Endodermal cell (in vitro differentiated cells): ENCODE measurements around the gene BATF3. TPM values are rescaled to one million over a fixed set of nuclear protein-coding genes. Genes with fewer than 3 reads are reported as not detected.

Experiments
- DNase-seq: peaks from one replicate; pipeline ENCODE4 v3.0.0-alpha.2; 2017
- H3K27ac ChIP-seq: 2 replicates; pipeline ENCODE4 v1.5.1; 2013; ENCODE audit warnings: mild to moderate bottlenecking, low read depth, low read length, moderate library complexity
- H3K27me3 ChIP-seq: 2 replicates; pipeline ENCODE4 v1.6.1; 2013; ENCODE audit warnings: mild to moderate bottlenecking, low read length, moderate library complexity; ENCODE audit not compliant: insufficient read depth, control insufficient read depth, poor library complexity, severe bottlenecking
- H3K36me3 ChIP-seq: 2 replicates; pipeline ENCODE4 v1.7.0; 2013; ENCODE audit warnings: mild to moderate bottlenecking, low read length, moderate library complexity; ENCODE audit not compliant: control insufficient read depth, insufficient read depth
- H3K4me1 ChIP-seq: one replicate; pipeline ENCODE4 v1.7.0; 2013; ENCODE audit warnings: low read length; ENCODE audit not compliant: control insufficient read depth, insufficient read depth
- H3K4me3 ChIP-seq: 2 replicates; pipeline ENCODE4 v1.5.1; 2013; ENCODE audit warnings: mild to moderate bottlenecking, low read length, moderate library complexity
- H3K9ac ChIP-seq: 2 replicates; pipeline ENCODE4 v1.6.1; 2013; ENCODE audit warnings: mild to moderate bottlenecking, low read length, moderate library complexity; ENCODE audit not compliant: poor library complexity, severe bottlenecking; ENCODE audit errors: extremely low read depth
- H3K9me3 ChIP-seq: 2 replicates; pipeline ENCODE4 v1.6.1; 2013; ENCODE audit warnings: mild to moderate bottlenecking, low read length, moderate library complexity; ENCODE audit not compliant: control insufficient read depth
- H3K27ac Mint-ChIP-seq: 2 replicates; pipeline ENCODE4 v1.8.0; 2020; ENCODE audit warnings: mixed read lengths
- H3K27me3 Mint-ChIP-seq: 2 replicates; pipeline ENCODE4 v1.8.0; 2021; ENCODE audit warnings: mild to moderate bottlenecking, mixed read lengths; ENCODE audit not compliant: insufficient read depth
- H3K36me3 Mint-ChIP-seq: 2 replicates; pipeline ENCODE4 v1.8.0; 2020; ENCODE audit warnings: low read depth, mixed read lengths
- H3K4me1 Mint-ChIP-seq: 2 replicates; pipeline ENCODE4 v1.8.0; 2020; ENCODE audit warnings: mixed read lengths
- H3K4me3 Mint-ChIP-seq: 2 replicates; pipeline ENCODE4 v1.8.0; 2020; ENCODE audit warnings: mild to moderate bottlenecking, moderate library complexity, mixed read lengths
- H3K9me3 Mint-ChIP-seq: 2 replicates; pipeline ENCODE4 v1.8.0; 2020; ENCODE audit warnings: mild to moderate bottlenecking, mixed read lengths
- WGBS, 2 experiments: methylation state at CpG; one replicate each; pipeline versions ENCODE4 v1.1.5 to v1.1.7; 2013; ENCODE audit warnings: missing lambda C conversion rate in 2 of 2, mixed read lengths in 1 of 2; ENCODE audit not compliant: insufficient coverage in 1 of 2, insufficient read length in 1 of 2; 5-methylcytosine and 5-hydroxymethylcytosine counted together
- total RNA-seq, 2 donors: library from RNA; stranded (reverse); fragmentation: NEBNext Ultra II Directional in 1 of 2; extraction: Animal tissue kit (Norgen Biotek cat#: 25700) in 1 of 2; gene quantifications; 2 replicates in 1 of 2; 3 replicates in 1 of 2; pipeline ENCODE4 v1.2.1, GENCODE V29; 2021
- TF ChIP-seq, protein P1 (sequence below): fragments of 200-600 bp; sonication (generic); conservative IDR thresholded peaks from 2 replicates; pipeline ENCODE4 v1.5.0; 2021; ENCODE audit warnings: antibody characterized with exemption, mild to moderate bottlenecking

The BATF3 gene
- total RNA-seq, 2 donors from 2014 or later: 1.5 to 4.0 TPM

GRCh38 chr1:212733109-212733508 lies 33.5 kb upstream of the BATF3 start:
- Mint-ChIP-seq H3K27ac (no peak overlapping the region), H3K9me3 (no peaks in the 10 kb centered on the region), H3K36me3 (peaks cover 22% of the 10 kb centered on the region), H3K27me3 (no peaks in the 10 kb centered on the region), H3K4me3 (no peak overlapping the region), H3K4me1 (peaks cover 2% of the 10 kb centered on the region)
- Histone ChIP-seq H3K4me3 (no peak overlapping the region), H3K27ac (no peak overlapping the region), H3K9ac (no peak overlapping the region), H3K9me3 (no peaks in the 10 kb centered on the region), H3K4me1 (no peaks in the 10 kb centered on the region), H3K27me3 (no peaks in the 10 kb centered on the region), H3K36me3 (peaks cover 11% of the 10 kb centered on the region)
- no peak for DNase-seq
- TF ChIP-seq, protein P1, sequence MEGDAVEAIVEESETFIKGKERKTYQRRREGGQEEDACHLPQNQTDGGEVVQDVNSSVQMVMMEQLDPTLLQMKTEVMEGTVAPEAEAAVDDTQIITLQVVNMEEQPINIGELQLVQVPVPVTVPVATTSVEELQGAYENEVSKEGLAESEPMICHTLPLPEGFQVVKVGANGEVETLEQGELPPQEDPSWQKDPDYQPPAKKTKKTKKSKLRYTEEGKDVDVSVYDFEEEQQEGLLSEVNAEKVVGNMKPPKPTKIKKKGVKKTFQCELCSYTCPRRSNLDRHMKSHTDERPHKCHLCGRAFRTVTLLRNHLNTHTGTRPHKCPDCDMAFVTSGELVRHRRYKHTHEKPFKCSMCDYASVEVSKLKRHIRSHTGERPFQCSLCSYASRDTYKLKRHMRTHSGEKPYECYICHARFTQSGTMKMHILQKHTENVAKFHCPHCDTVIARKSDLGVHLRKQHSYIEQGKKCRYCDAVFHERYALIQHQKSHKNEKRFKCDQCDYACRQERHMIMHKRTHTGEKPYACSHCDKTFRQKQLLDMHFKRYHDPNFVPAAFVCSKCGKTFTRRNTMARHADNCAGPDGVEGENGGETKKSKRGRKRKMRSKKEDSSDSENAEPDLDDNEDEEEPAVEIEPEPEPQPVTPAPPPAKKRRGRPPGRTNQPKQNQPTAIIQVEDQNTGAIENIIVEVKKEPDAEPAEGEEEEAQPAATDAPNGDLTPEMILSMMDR: no peak
- WGBS, 2 experiments: 95 to 97% methylated on average over 5 to 8 of the region's 8 CpGs

DNA sequence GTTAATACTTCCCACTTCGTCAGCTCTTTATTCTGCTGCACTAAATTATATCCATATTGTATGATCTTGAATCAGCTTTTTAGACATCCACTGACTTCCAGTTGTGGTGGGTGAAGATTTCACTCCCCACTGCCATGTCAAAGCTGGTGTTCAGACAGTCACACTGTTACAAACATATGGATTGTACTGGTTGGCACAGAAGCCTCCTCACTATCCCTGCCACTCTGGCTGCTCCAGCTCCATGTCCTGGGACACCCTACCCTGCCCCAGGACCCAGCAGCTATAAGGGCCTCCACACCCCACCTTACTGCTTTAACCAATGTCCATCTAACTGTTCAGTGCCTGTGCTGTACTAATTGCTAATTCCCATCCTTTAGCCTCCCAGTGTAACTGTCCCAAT lies 32.0 kb upstream of the BATF3 start:
- H3K4me3 ChIP-seq: no peak overlapping the region
- Mint-ChIP-seq H3K27me3 (no peaks in the 10 kb centered on the region), H3K4me3 (no peak overlapping the region), H3K27ac (no peak overlapping the region), H3K4me1 (peaks cover 2% of the 10 kb centered on the region), H3K9me3 (peaks cover 1% of the 10 kb centered on the region), H3K36me3 (peaks cover 25% of the 10 kb centered on the region)
- peaks cover 2% of the 10 kb centered on the region for H3K9me3 ChIP-seq
- H3K36me3 ChIP-seq: peaks cover 15% of the 10 kb centered on the region
- no peaks in the 10 kb centered on the region for H3K4me1 ChIP-seq
- no peak for DNase-seq
- TF ChIP-seq, protein P1: no peak
- 100% methylated on average over 1 of the region's 1 CpG; no CpG with 5 or more reads in 1 of the 2 experiments for WGBS, 2 experiments
- no peak overlapping the region for H3K27ac ChIP-seq
- no peak overlapping the region for H3K9ac ChIP-seq
- H3K27me3 ChIP-seq: no peaks in the 10 kb centered on the region

DNA sequence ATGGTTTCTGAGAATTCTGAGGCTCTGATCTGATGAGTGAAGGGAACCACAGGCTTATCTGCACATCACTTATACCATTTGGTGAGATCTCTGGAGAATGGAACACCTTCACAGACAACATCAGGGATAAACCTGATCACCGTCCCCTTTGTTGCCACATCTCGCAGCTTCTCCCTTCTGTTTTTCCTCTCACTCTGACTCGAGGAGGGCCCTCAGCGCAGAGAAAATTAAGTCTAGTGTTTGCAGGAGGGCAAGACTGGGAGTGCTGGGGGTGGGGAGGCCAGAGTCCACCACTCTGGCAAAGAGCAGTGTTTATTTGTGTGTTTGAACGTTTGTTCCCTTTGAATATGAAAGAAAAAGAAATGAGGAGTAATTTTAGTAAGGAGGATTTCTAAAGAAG lies 29.0 kb upstream of the BATF3 start:
- H3K9me3 Mint-ChIP-seq: peaks cover 29% of the 10 kb centered on the region
- H3K27me3 Mint-ChIP-seq: peaks cover 3% of the 10 kb centered on the region
- peaks cover 17% of the 10 kb centered on the region for H3K9me3 ChIP-seq
- TF ChIP-seq, protein P1: no peak
- DNase-seq: no peak
- no peak overlapping the region for H3K4me3 Mint-ChIP-seq
- no peak overlapping the region for H3K4me3 ChIP-seq
- H3K27ac ChIP-seq: no peak overlapping the region
- H3K27ac Mint-ChIP-seq: no peak overlapping the region
- no peaks in the 10 kb centered on the region for H3K27me3 ChIP-seq
- peaks cover 3% of the 10 kb centered on the region for H3K4me1 Mint-ChIP-seq
- no peak overlapping the region for H3K9ac ChIP-seq
- peaks cover 20% of the 10 kb centered on the region for H3K36me3 ChIP-seq
- WGBS, 2 experiments: 80 to 93% methylated on average over 1 to 5 of the region's 5 CpGs
- peaks cover 40% of the 10 kb centered on the region for H3K36me3 Mint-ChIP-seq
- no peaks in the 10 kb centered on the region for H3K4me1 ChIP-seq
